GM19463 (cell line): ENCODE data around the gene CACNB1.

Source experiments
- ATAC-seq: cut with Tn5 transposase; IDR thresholded peaks from one replicate; pipeline ENCODE4 v1.9.1; 2021; ENCODE audit warnings: mild to moderate bottlenecking, moderate library complexity; ENCODE audit not compliant: unreplicated experiment

The CACNB1 gene

DNA sequence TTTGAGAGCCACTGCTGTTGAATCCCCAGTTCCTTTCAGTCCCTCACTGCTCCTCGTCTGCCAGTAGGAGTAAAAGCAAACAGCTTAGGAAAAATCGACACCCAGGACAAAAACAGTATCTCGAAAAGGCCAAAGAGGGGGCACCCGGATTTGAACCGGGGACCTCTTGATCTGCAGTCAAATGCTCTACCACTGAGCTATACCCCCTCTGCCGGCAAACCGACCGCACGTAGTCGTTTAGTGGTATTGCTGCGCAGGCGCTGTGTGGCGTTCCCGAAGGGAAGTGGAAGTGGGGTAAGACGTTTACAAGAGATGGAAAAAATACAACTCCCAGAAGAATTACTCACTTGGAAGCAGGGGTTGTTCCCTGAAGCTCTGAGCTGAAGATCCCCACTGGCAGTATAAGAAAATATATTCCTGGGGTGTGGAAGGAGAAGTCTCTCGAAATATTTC is 43.8 kb downstream of the CACNB1 start:
- no peak for ATAC-seq

DNA sequence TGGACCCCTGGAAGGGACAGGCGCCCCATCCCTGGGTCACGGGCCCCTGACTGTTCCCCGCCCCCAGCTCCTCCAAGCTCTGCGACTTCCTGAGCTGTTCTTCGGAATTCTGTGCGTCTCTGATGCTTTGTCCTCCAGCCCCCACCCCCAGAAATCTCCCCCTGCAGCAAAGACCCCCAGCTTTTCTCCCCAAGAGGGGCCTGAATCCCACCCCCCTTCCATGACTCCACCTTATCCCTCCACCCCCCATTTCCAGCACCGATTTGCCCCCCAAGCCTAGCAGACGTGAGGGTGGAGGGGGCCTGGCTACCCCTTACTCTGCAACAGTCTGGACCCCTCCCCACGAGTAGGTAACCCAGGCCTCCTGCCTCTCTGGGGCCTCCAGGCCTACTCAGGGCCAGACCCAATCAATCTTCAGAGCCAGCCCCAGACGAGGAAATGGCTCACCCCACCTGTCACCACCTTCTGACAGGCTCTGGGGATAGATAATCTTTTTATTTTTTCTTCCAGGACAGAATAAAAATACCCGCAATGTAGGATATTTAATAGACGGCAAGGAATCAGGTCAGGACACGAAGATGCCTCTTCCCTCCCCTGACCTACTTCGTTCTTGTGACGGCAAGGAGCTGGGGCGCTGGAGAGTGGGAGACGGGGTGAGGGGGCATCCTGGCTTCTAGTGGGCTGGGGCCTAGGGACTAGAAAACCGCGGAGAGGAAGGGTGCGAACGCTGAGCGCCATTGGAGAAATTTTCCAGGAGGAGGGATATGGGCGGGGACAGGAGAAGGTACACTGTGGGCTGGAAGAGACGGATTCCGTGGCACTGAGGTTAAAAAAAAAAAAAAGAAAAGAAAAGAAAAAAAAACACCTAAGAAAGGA is 45.3 kb downstream of the CACNB1 start:
- ATAC-seq = no peak

DNA sequence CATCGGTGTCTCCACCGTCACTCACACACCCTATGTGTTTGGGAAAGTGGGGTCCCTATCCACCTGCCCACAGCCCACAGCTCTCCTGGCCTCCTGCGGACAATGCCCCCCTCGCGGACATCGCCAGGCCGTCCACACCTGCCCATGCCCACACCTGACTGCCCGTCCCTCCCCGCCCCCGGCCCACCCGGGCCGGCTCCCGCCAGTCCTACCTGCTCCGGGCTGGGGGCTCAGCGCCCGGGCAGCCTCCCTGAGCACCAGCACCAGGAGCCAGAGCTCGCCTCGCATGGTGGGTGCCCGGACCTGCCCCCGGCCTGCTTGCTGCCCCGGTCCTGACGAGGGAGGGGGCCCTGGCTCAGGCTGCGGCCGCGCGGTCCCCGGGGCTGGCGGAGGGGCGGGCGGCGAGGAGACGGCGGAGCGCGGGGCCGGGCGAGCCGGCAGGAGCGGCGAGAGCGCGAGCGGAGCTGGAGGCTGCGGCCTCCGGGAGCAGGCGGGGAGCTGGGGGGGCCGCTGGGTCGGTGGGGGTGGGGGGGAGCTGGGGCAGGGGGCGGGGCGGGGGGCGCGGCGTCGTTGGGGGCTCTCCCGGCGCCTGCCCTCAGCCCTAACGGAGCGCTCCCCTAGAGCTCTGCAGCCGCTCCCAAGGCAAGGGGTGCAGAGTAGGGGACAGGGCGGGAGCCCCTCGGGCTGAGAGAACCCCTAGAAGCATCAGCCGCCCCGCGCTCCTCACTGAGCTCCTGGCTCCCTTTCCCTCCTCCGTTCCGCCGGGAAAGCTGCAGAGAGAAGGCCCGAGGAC is 46.1 kb downstream of the CACNB1 start, which contains the start of gene PLXDC1:
Gene PLXDC1 (minus strand): TSS at position 488 of the 793 bp plus-strand sequence. CDS start 200 bp downstream, at position 288.
- ATAC-seq = no peak

DNA sequence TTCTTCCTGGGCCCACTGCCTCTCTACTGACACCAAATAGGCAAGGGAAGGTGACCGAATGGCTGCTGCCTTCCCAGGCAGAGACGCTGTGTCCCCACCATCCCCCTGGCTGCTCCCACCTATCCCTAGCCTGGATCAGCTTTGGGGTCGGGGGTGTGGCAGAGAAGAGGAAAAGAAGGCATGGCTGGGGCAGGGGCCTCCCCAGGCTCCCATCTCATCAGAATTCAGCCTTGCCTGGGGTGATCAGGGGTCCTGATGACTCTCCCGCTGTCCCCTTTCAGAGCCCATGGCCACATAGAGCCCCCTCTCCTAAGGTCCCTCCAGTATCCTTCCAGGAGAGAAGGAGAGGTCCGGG is 46.7 kb downstream of the CACNB1 start:
- no peak for ATAC-seq

DNA sequence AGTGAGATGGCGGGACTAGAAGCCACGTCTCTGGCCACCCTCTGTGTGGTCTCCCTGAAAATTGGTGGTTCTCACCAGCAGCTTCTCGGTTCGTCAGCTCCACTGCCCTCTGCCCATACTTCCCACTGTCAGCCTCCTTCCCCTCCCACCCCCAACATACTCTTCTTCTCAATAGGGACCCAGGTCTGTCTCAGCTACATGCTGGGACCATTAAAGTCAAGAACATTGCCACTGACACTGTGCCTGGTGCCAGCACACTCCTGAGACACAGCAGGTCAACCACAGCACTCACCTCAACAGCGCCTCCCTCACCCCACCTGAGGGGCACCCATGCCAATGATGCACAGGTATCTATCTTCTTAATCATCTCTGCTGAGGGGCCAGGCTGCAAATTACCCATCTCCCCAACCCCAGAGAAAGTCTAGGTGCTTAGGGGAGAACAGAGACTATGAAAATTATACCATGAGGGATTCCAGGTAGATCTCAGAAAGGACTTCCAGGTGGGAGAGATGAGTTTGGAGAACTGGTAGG is 47.3 kb downstream of the CACNB1 start:
- no peak for ATAC-seq

DNA sequence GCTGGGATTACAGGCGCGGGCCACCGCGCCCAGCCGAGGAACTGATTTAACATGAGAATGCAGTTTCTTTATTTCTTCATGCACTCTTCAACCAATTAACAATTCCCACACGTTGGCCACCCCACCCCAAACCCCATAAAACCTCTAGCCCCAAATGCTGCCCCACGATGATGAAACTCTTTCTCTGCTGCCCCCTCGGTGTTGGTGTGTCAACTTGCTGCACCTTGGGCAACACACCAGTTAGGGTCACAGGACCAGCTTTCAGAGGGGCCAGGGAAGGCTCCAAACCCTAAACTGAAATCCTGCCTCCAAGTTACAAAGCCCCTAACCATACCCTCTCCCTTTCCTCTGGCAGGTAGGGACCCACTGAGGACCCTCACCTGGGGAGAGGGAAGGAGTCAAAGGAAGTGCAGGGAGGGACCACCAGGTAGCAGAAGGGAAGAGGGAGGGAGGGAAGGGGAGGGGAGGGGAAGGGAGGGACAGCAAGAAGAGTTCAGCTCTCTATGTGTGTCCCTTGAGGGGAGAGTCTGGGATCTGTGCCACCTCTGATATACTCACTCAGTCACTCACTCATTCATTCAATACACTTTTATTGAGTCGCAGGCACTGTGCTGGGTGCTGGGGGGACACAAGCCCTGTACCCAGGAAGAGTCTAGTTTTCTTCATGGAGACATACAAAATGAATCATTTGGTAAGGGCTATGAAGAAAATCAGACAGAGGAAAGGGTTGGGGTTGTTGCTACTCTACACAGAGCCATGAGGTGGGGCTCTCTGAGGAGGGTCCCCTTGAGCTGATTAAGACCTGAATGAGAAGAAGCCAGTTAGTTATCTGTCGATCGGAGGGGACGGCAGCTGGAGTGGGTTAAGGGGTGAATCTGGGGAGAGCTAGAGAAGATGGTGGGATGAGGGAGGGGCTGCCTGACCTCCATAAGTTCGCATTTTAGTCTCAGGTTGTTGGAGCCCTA is 50.0 kb downstream of the CACNB1 start:
- ATAC-seq = no peak

DNA sequence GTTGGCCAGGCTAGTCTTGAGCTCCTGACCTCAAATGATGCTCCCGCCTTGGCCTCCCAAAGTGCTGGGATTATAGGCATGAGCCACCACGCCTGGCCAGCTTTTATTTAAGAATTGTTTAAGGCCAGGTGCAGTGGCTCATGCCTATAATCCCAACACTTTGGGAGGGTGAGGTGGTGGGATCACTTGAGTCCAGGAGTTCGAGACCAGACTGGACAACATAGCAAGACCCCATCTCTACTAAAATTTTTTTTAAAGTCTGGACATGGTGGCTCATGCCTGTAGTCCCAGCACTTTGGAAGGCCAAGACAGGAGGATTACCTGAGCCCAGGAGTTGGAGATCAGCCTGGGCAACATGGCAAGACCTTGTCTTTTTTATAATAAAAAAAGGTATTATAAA is 51.2 kb downstream of the CACNB1 start:
- no peak for ATAC-seq

DNA sequence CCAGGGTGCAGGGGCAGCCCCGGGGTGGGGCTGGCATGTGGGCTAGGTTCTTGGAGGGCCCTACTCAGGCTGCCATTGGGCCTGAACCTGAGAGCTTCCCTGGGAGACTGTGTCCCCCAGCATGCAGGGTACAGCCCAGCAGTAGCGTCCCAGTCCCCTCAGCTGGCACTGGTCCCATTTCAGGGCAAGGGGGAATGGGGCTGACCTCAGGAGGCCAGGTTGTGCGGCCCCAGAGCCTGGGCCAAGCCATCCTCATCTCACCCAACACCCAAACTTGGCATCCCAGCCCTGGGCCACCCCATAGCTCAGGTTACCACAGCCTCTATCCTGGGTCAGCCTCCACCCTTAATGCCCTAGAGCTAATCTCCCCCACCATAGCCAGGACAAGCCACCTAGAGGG is 52.3 kb downstream of the CACNB1 start:
- ATAC-seq = no peak

DNA sequence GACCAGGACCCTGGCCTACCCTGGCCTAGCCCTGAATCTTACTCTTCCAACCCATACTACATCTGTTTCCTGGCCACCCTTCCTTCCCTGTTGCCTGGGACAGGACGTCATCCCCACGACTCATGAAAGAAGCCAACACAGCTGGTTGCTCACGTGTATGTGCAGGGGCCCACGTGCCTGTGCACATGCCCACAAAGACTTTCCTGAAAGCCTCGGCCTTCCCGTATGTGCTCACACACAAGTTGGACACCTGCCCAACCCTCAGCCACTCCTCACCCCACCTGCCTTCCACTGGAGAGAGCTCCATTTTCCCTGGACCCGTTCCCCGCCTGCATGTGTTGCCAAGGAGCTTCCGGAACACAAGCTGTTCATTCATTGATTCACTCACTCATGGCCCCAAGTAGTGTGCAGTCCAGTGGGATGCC is 53.0 kb downstream of the CACNB1 start:
- ATAC-seq = no peak

DNA sequence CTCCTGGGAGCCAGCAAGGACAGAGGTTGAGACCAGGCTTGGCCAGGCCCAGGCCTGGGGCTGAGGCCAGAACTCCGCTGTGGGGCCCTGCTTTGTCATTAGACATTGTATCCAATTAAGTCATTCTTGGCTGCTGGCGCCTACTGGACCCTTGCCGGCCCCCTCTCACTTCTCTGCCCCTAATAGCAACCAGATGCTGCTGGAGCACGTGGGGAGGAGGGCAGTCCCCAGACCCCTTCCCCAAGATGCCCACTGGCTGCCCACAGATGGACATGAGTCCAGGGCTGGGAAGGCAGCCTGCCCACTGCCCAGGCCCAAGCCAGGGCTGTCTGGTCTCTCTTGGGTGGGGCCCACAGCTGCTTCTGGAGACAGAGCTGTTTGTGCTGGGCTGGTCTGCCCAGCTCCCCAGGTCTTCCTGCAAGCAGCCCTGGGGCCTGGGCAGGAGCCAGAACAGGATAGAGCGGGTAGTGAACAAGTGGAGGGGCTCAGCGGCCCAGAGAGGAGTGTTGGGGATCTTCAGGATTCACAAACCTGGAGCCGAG is 53.8 kb downstream of the CACNB1 start:
- ATAC-seq = no peak

DNA sequence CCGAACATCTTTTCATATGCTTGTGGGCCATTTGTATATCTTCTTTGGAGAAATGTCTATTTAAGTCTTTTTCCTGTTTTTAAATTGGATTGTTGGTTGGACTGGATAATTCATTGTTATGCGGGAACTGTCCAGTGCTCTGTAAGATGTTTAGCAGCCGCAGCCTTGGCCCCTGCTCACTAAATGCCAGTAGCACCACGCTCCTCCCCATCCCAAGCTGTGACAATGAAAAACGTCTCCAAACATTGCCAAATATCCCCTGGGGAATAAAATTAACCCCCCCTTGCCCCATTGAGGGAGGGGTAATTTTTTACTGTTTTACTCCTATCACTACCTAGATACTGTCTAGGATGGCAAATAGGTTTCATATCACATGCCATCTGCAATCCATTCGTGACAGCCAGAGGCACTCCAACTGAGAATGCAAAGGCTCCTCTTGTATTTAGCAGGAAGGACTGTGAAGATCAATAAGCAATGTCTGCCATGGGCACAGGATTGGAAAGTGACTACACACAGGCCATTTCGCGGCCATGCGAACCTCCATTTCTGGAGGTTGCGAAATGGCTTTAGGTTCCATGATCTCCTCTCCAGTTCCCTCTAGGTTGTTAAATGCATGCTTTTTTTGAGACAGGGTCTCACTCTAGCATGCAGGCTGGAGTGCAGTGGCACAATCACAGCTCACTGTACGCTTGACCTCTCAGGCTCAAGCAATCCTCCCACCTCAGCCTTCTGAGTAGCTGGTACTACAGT is 55.4 kb downstream of the CACNB1 start:
- ATAC-seq = no peak

DNA sequence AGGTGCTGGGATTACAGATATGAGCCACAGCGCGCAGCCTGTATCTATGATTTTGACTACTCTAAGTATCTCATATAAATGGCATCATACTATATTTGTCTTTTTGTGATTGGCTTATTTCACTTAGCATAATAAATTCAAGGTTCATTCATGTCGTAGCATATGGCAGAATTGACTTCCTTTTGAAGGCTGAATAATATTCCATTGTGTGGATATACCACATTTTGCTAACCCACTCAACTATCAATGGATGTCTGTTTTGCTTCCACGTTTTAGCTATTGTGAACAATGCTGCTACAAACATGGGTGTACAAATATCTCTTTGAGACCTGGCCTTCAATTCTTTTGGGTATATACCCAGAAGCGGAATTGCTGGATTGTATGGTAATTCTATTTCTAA is 56.2 kb downstream of the CACNB1 start:
- ATAC-seq = no peak

DNA sequence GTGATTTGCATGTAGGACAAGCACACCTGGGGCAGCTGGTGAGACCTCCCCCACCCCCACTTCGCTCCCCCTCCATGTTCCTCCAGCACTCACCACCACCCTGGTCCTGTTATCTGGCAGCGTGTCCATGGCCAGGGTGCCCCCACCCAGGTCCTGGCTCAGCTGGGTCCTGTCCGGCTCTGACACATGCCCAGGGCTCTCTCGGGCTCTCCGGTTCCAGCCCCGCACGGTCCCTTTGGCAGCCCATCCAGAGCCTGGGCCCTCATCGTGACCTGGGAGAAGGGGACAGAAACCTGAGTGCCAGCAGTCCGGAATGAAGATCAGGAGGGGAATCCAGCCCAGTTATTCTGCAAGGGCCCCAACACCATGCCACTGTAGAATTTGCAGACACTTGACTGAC is 57.9 kb downstream of the CACNB1 start:
- no peak for ATAC-seq

DNA sequence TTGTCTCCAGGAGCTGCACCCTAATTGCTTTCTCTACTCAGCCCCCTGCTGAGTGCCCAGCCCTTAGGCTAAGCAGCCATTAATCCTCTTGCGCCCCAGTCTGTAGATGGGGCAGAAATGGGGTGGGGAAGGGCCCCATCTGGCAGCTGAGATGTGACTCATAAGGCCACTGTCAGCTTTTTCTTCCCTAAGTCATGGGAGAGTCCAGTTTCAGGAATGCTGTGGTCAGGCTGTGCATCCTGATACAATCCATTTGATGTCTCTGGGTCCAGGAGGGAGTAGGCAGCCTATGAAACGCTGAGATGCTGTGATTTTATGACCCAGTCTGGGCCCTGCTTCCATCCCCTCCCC is 58.3 kb downstream of the CACNB1 start:
- no peak for ATAC-seq

DNA sequence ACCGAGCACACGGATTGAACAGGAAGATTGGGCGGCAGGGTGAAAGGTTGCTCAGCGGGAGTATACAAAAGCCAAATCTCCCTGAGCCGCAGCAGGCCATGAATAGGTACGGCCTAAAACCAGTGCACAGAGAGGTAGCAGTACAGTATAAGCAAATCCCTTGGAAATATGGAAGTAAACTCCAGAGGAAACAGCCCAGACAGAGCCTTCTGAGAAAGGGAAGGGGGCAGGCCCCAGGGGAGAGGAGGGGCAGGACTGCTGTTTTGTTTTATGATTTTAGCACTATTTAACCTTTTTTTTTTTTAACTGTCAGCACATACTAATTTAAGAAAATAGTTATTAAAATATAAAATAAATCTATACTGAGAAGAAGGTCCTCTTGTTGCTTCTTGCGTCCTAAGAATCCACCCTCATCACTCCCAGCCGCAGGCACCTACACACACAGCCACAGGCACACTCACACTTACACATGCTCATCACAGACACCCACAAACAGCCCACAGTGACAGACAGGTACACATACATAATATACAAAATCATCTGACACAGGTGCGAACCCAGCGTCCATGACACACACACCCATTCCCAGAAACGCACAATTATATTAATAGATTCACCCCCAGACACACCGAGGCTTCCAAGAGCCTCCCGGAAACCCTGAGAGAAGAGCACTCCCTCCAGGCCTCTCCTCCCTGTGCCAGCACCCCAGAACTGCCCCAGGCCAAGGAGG is 58.9 kb downstream of the CACNB1 start:
- no peak for ATAC-seq

DNA sequence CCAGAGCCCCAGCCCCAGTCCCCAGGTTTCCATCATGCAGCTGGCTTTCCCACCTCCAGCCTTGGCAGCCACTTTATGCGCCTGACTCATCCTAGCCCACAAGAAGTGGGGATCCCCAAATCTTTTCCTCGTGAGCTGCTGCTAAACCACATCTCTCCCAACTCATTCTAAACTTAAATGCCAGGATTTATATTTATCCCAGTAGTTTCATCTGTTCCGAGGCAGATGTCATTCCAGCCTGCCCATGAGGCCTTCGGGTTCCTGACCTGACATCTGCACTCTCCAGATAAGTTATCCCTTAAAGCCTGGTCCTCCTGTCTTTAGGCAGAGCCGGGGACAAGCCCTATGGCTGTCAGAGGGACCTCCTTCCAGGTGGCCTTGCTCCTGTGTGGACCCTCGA is 62.6 kb downstream of the CACNB1 start:
- no peak for ATAC-seq

DNA sequence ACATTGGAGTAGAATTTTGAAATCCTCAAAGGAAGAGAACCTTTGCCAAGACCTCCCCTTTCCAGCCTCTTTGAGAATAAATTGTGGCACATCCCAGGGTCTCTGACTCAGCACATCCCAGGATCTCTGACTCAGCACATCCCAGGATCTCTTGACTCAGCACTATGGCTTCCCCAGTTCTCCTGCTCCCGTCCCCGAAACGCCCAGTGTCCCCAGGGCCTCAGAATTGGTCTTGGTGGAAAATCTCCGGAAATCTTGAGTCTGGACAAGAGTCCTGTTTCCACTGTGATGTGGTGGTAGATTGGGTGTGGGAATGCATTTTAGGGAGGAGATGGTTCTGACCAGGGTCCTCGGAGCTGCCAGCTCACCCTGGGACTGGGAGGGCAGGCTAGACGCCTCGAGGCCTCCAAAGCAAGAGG is 65.3 kb downstream of the CACNB1 start:
- no peak for ATAC-seq

DNA sequence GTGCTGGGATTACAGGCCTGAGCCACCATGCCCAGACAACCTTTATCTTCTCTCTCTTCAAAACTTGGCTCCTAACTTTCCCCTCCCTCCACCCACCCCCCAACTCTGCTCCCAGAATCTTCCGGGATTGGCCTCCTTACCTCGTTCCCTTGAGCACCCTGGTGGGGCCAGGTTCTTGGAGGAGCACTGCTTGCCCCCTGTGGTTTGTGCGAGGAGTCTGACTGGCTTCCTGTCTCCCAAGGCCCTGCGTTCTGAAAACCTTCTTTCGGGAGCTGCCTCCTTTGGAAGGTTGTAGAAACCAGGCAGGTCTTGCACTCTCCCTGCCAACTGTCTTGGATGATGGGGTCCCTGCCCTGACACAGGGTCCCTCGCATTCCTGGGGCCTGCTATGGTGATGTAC is 65.9 kb downstream of the CACNB1 start:
- no peak for ATAC-seq

DNA sequence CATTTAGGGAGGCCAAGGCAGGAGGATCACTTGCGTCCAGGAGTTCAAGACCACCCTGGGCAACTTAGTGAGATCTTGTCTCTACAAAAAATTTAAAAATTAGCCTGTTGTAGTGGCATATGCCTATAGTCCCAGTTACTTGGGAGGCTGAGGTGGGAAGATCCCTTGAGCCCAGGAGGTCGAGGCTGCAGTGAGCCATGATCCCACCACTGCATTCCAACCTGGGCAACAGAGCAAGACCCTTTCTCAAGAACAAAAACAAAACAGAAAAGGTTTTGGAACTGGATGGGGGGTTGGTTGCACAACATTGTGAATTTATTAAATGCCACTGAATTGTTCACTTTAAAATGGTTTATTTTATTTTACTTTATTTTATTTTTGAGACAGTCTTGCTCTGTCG is 67.3 kb downstream of the CACNB1 start:
- no peak for ATAC-seq
